ENCODE data around the gene SPATA31E1. TPM values are rescaled to one million over a fixed set of nuclear protein-coding genes. Genes with fewer than 3 reads are reported as not detected.

SPATA31E1 gene
- total and polyA plus RNA-seq, 2 donors (not counting 1 experiment from before 2014, with no cell fraction given) = not detected

DNA sequence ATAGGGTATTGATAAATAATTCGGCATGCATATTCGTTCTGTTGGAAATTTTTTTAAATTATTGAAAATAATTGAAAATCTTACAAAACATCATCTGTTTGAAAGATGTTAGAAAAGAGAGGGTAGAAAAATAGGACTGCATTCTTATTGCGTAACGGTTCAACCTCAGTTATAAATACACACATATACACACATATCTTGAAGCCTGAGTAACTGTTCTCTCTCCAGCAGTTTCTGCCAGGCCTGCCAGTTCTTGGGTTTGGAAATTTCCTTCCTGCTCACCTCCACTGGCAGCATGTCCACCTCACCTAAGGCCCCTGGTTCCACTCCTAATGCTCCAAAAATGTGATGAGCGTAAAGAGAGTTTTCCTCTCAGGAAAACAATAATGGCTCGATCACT is 9.1 kb downstream of the SPATA31E1 start:
- no peaks in the 10 kb centered on the region for H4K20me1 ChIP-seq (ENCODE audit: control insufficient read depth, insufficient read depth, low read length, poor library complexity, severe bottlenecking)
- no peak overlapping the region for H3K4me3 Mint-ChIP-seq
- intact Hi-C loops (cut with micrococcal nuclease) = no loop called here
- H2AFZ ChIP-seq (ENCODE audit: insufficient read depth, low read depth, low read length, poor library complexity, severe bottlenecking) = no peak overlapping the region
- no peaks in the 10 kb centered on the region for H3K36me3 ChIP-seq (replicated peaks in 1 of 2; ENCODE audit: control extremely low read depth in 1 of 2, control insufficient read depth in 1 of 2, extremely low read depth in 1 of 2, insufficient read depth in 2 of 2, low read length in 1 of 2)
- H3K9me3 Mint-ChIP-seq (ENCODE audit: insufficient read depth) = no peaks in the 10 kb centered on the region
- H3K4me1 Mint-ChIP-seq = no peaks in the 10 kb centered on the region
- no peaks in the 10 kb centered on the region for H3K79me2 ChIP-seq (ENCODE audit: control insufficient read depth, insufficient read depth, low read length)
- ChIA-PET CTCF (no interaction called here), POLR2A (no interaction called here)
- no peak overlapping the region for H3K4me3 ChIP-seq (ENCODE audit: control extremely low read depth in 1 of 5, extremely low read depth in 1 of 5, insufficient read depth in 1 of 5, low read depth in 2 of 5, low read length in 4 of 5)
- H3K27me3 Mint-ChIP-seq = no peaks in the 10 kb centered on the region
- ATAC-seq (ENCODE audit: low read depth) (no peak), DNase-seq (no peak)
- WGBS (ENCODE audit: insufficient coverage) = no CpG with 5 or more reads among the region's 6 CpGs
- no peak overlapping the region for H3K27ac Mint-ChIP-seq
- no peak overlapping the region for H3K9ac ChIP-seq (ENCODE audit: low read length)
- H3K9me3 ChIP-seq (ENCODE audit: control extremely low read depth in 1 of 3, control insufficient read depth in 2 of 3, insufficient read depth in 1 of 3, low read length in 2 of 3) = peaks cover 0 to 6% (median 0%) of the 10 kb centered on the region in 3 donors
- no peak overlapping the region for H3K4me2 ChIP-seq (replicated peaks; ENCODE audit: low read depth, low read length, poor library complexity, severe bottlenecking)
- no peaks in the 10 kb centered on the region for H3K27me3 ChIP-seq (replicated peaks in 1 of 4; ENCODE audit: control extremely low read depth in 1 of 4, control insufficient read depth in 3 of 4, insufficient read depth in 4 of 4, low read length in 3 of 4)
- no peaks in the 10 kb centered on the region for H3K4me1 ChIP-seq (ENCODE audit: control insufficient read depth in 2 of 2, insufficient read depth in 2 of 2, low read length in 2 of 2)
- TF ChIP-seq EZH2 (IDR thresholded peaks at IDR 0.05; ENCODE audit: borderline replicate concordance, insufficient read depth, low read depth, low read length, poor library complexity, severe bottlenecking) = no peak
- no peak for TF ChIP-seq CTCF (IDR thresholded peaks at IDR 0.05)
- H3K27ac ChIP-seq (ENCODE audit: low read length in 2 of 2) = no peak overlapping the region

- no CpG with 5 or more reads among the region's 4 CpGs for WGBS (ENCODE audit: insufficient coverage)
- Mint-ChIP-seq H3K27ac (no peak overlapping the region), H3K4me3 (no peak overlapping the region), H3K27me3 (no peaks in the 10 kb centered on the region), H3K4me1 (no peaks in the 10 kb centered on the region), H3K9me3 (ENCODE audit: insufficient read depth) (no peaks in the 10 kb centered on the region)
- DNase-seq (no peak), ATAC-seq (ENCODE audit: low read depth) (no peak)
- no peaks in the 10 kb centered on the region for H3K27me3 ChIP-seq (replicated peaks in 1 of 4; ENCODE audit: control extremely low read depth in 1 of 4, control insufficient read depth in 3 of 4, insufficient read depth in 4 of 4, low read length in 3 of 4)
- ChIA-PET POLR2A (no interaction called here), CTCF (no interaction called here)
- H3K4me3 ChIP-seq (ENCODE audit: control extremely low read depth in 1 of 5, extremely low read depth in 1 of 5, insufficient read depth in 1 of 5, low read depth in 2 of 5, low read length in 4 of 5) = no peak overlapping the region
- H2AFZ ChIP-seq (ENCODE audit: insufficient read depth, low read depth, low read length, poor library complexity, severe bottlenecking) = no peak overlapping the region
- H3K79me2 ChIP-seq (ENCODE audit: control insufficient read depth, insufficient read depth, low read length) = no peaks in the 10 kb centered on the region
- no peak overlapping the region for H3K27ac ChIP-seq (ENCODE audit: low read length in 2 of 2)
- H4K20me1 ChIP-seq (ENCODE audit: control insufficient read depth, insufficient read depth, low read length, poor library complexity, severe bottlenecking) = no peaks in the 10 kb centered on the region
- H3K4me2 ChIP-seq (replicated peaks; ENCODE audit: low read depth, low read length, poor library complexity, severe bottlenecking) = no peak overlapping the region
- H3K36me3 ChIP-seq (replicated peaks in 1 of 2; ENCODE audit: control extremely low read depth in 1 of 2, control insufficient read depth in 1 of 2, extremely low read depth in 1 of 2, insufficient read depth in 2 of 2, low read length in 1 of 2) = no peaks in the 10 kb centered on the region
- no peak for TF ChIP-seq EZH2 (IDR thresholded peaks at IDR 0.05; ENCODE audit: borderline replicate concordance, insufficient read depth, low read depth, low read length, poor library complexity, severe bottlenecking)
- H3K9ac ChIP-seq (ENCODE audit: low read length) = no peak overlapping the region
- intact Hi-C loops (cut with micrococcal nuclease) = no loop called here
- H3K9me3 ChIP-seq (ENCODE audit: control extremely low read depth in 1 of 3, control insufficient read depth in 2 of 3, insufficient read depth in 1 of 3, low read length in 2 of 3) = peaks cover 0 to 6% (median 0%) of the 10 kb centered on the region in 3 donors
- H3K4me1 ChIP-seq (ENCODE audit: control insufficient read depth in 2 of 2, insufficient read depth in 2 of 2, low read length in 2 of 2) = no peaks in the 10 kb centered on the region
Observed at GRCh38 chr9:87892956-87893355, 10.3 kb downstream of the SPATA31E1 start.

All from B cell (primary cell).